GM12878 (cell line): ENCODE results near the gene CCDC134. TPM values are rescaled to one million over a fixed set of nuclear protein-coding genes. Genes with fewer than 3 reads are reported as not detected.
A peak's percentile ranks its signal among the peaks of the same experiment; 100 is the strongest.

Source experiments
- ATAC-seq: fragments of 200-7000 bp; cut with Tn5 transposase; 3 replicates; pipeline ENCODE4 v1.9.1; 2020; ENCODE audit warnings: mild to moderate bottlenecking, moderate library complexity
- BruUV-seq: library from RNA; stranded (reverse); fragments of 400-500 nt; replicated peaks from 2 replicates; lab custom pipeline; 2021; lab: Mats Ljungman, UMichigan
- CTCF ChIA-PET: fragments of 300-600 bp; sonication (Branson Sonifier 250); formaldehyde crosslinking; extraction: SDS; loops from one replicate; lab custom pipeline; 2021; ENCODE audit warnings: inconsistent platforms; lab: Yijun Ruan, JAX
- POLR2A ChIA-PET: fragments of 350-600 bp; formaldehyde crosslinking; extraction: SDS; loops from one replicate; lab custom pipeline; 2021; ENCODE audit warnings: inconsistent platforms; lab: Charles Lee
- RAD21 ChIA-PET: fragments of 300-600 bp; sonication (Branson Sonifier 250); formaldehyde crosslinking; loops from one replicate; lab custom pipeline; 2023; ENCODE audit warnings: antibody characterized with exemption; ENCODE audit not compliant: unreplicated experiment; lab: Charles Lee
- SMC1A ChIA-PET: fragments of 300-600 bp; sonication (Branson Sonifier 250); formaldehyde crosslinking; loops from one replicate; lab custom pipeline; 2023; ENCODE audit not compliant: unreplicated experiment, uncharacterized antibody; lab: Charles Lee
- DNase-seq: peaks from one replicate; pipeline ENCODE4 v3.0.0-alpha.2; 2011; ENCODE audit warnings: low read depth, low spot score
- FAIRE-seq: peaks from 3 replicates; lab custom pipeline; 2011; peaks lifted over from hg19 to GRCh38; lab: Jason Lieb, UNC
- H2AFZ ChIP-seq: 2 replicates; pipeline ENCODE4 v1.6.0; 2011; ENCODE audit warnings: low read depth, low read length, control low read depth; ENCODE audit not compliant: control insufficient read depth
- H3K27ac ChIP-seq: 2 replicates; pipeline ENCODE4 v1.5.1; 2011; ENCODE audit warnings: control low read depth; ENCODE audit not compliant: control insufficient read depth, insufficient read depth
- H3K27me3 ChIP-seq, 2 experiments: replicated peaks in 1 of 2; 2 replicates each; pipeline versions ENCODE4 v1.6.0 to v1.6.1; 2011; ENCODE audit warnings: low read length in 1 of 2; ENCODE audit not compliant: control insufficient read depth in 2 of 2, insufficient read depth in 2 of 2
- H3K36me3 ChIP-seq, 2 experiments: 2 replicates each; pipeline ENCODE4 v1.5.1; 2011; ENCODE audit warnings: low read length in 1 of 2; ENCODE audit not compliant: control insufficient read depth in 2 of 2, insufficient read depth in 2 of 2
- H3K4me1 ChIP-seq: 2 replicates; pipeline ENCODE4 v1.6.1; 2011; ENCODE audit warnings: mild to moderate bottlenecking, low read length, moderate library complexity, mixed read lengths; ENCODE audit not compliant: control insufficient read depth, insufficient read depth
- H3K4me2 ChIP-seq: 2 replicates; pipeline ENCODE4 v1.6.0; 2011; ENCODE audit warnings: control low read depth; ENCODE audit not compliant: control insufficient read depth, insufficient read depth
- H3K4me3 ChIP-seq: fragments of 200-600 bp; sonication (generic); 2 replicates; pipeline ENCODE4 v1.5.1; 2016
- H3K79me2 ChIP-seq: 2 replicates; pipeline ENCODE4 v1.6.0; 2011; ENCODE audit warnings: low read length; ENCODE audit not compliant: control insufficient read depth, insufficient read depth
- H3K9ac ChIP-seq: 2 replicates; pipeline ENCODE4 v1.8.0; 2011; ENCODE audit warnings: low read length, control low read depth, mixed read lengths; ENCODE audit not compliant: control insufficient read depth, insufficient read depth
- H3K9me3 ChIP-seq: replicated peaks from 3 replicates; pipeline ENCODE4 v1.5.1; 2011; ENCODE audit warnings: mild to moderate bottlenecking, low read length; ENCODE audit not compliant: control insufficient read depth, insufficient read depth
- H4K20me1 ChIP-seq: 2 replicates; pipeline ENCODE4 v1.6.0; 2011; ENCODE audit not compliant: control insufficient read depth, insufficient read depth
- ATF7 ChIP-seq: fragments of 450-650 bp; IDR thresholded peaks from 2 replicates; pipeline ENCODE4 v1.6.1; 2016; ENCODE audit warnings: low read depth, mild to moderate bottlenecking
- BACH1 ChIP-seq: fragments of 450-650 bp; IDR thresholded peaks from 2 replicates; pipeline ENCODE4 v1.6.1; 2017; ENCODE audit warnings: mild to moderate bottlenecking, borderline replicate concordance
- EP300 ChIP-seq, 2 experiments: fragments of 150-350 bp in 1 of 2; IDR thresholded peaks; 2 replicates each; pipeline ENCODE4 v1.6.1; 2011 to 2012; ENCODE audit warnings: low read depth in 2 of 2, low read length in 2 of 2, borderline replicate concordance in 1 of 2, improper control_type of control experiment in 1 of 2, inconsistent platforms in 1 of 2; ENCODE audit not compliant: control insufficient read depth in 1 of 2
- FOXM1 ChIP-seq: IDR thresholded peaks from 2 replicates; pipeline ENCODE4 v1.6.1; 2012; ENCODE audit warnings: low read depth, mild to moderate bottlenecking, inconsistent platforms, low read length, moderate library complexity
- GATAD2B ChIP-seq: fragments of 450-650 bp; conservative IDR thresholded peaks from 2 replicates; pipeline ENCODE4 v1.6.1; 2017; ENCODE audit warnings: low read depth, mild to moderate bottlenecking, moderate library complexity
- HCFC1 ChIP-seq: fragments of 150-350 bp; IDR thresholded peaks from 2 replicates; pipeline ENCODE4 v1.6.1; 2014; ENCODE audit warnings: low read length
- IKZF2 ChIP-seq, 2 experiments: fragments of 450-650 bp; IDR thresholded peaks; 2 replicates each; pipeline ENCODE4 v1.6.1; 2017; ENCODE audit warnings: mild to moderate bottlenecking in 2 of 2, moderate library complexity in 2 of 2
- KDM1A ChIP-seq: fragments of 200-600 bp; sonication (generic); IDR thresholded peaks from 2 replicates; pipeline ENCODE4 v1.6.1; 2016; ENCODE audit warnings: borderline replicate concordance
- LARP7 ChIP-seq: fragments of 450-650 bp; IDR thresholded peaks from 2 replicates; pipeline ENCODE4 v1.6.1; 2017; ENCODE audit warnings: mild to moderate bottlenecking
- MTA3 ChIP-seq: IDR thresholded peaks from 2 replicates; pipeline ENCODE4 v1.6.1; 2012; ENCODE audit warnings: low read length, inconsistent platforms, borderline replicate concordance
- NFIC ChIP-seq: IDR thresholded peaks from 2 replicates; pipeline ENCODE4 v1.6.1; 2012; ENCODE audit warnings: low read depth, mild to moderate bottlenecking, inconsistent platforms, low read length, moderate library complexity
- NR2F1 ChIP-seq: fragments of 450-650 bp; conservative IDR thresholded peaks from 2 replicates; pipeline ENCODE4 v1.6.1; 2017; ENCODE audit warnings: mild to moderate bottlenecking
- NRF1 ChIP-seq: conservative IDR thresholded peaks from 2 replicates; pipeline ENCODE4 v1.6.1; 2011; ENCODE audit warnings: mild to moderate bottlenecking, low read depth, low read length, improper control_type of control experiment
- POU2F2 ChIP-seq: IDR thresholded peaks from 3 replicates; pipeline ENCODE4 v1.6.1; 2011; ENCODE audit warnings: low read depth, mild to moderate bottlenecking, low read length, borderline replicate concordance
- RAD51 ChIP-seq: fragments of 450-650 bp; IDR thresholded peaks from 2 replicates; pipeline ENCODE4 v1.6.1; 2016; ENCODE audit warnings: moderate library complexity, mild to moderate bottlenecking, inconsistent platforms
- RELA ChIP-seq: fragments of 450-650 bp; IDR thresholded peaks from 2 replicates; pipeline ENCODE4 v1.8.0; 2014; ENCODE audit warnings: borderline replicate concordance; ENCODE audit not compliant: partially characterized antibody
- RFX5 ChIP-seq: IDR thresholded peaks from 2 replicates; pipeline ENCODE4 v1.6.1; 2011; ENCODE audit warnings: low read depth, low read length, improper control_type of control experiment
- SREBF2 ChIP-seq: IDR thresholded peaks from 2 replicates; pipeline ENCODE4 v1.6.1; 2012; ENCODE audit warnings: mild to moderate bottlenecking, low read length
- TCF12 ChIP-seq: IDR thresholded peaks from 2 replicates; pipeline ENCODE4 v1.6.1; 2011; ENCODE audit warnings: low read depth, mild to moderate bottlenecking, low read length
- WGBS: methylation state at CpG from one replicate; pipeline ENCODE4 v1.1.6; 2016; ENCODE audit warnings: low lambda C conversion rate; ENCODE audit not compliant: insufficient replicate concordance, insufficient coverage; ENCODE audit errors: missing lambda C conversion rate; 5-methylcytosine and 5-hydroxymethylcytosine counted together
- in situ Hi-C: fragments of 300-500 bp; cut with MboI; formaldehyde crosslinking; loops from 9 replicates; pipeline ENCODE4 v1.14.3; 2018; ENCODE audit warnings: mixed read lengths
- intact Hi-C: fragments of 100-400 bp; cut with micrococcal nuclease; formaldehyde crosslinking; loops from one replicate; pipeline ENCODE4 v1.14.2; 2022; ENCODE audit not compliant: unreplicated experiment
- polyA plus RNA-seq, 11 experiments: library from polyadenylated mRNA; depleted of rRNA in 4 of 11; unstranded in 6 of 11; stranded (reverse) in 5 of 11; fragments of >200 nt; fragmentation: Nextera tagmentation in 4 of 11; fragmentation: Illumina TruSeq in 1 of 11; extraction: Ambion mirVana in 4 of 11; extraction: Trizol in 1 of 11; gene quantifications; 1 replicate in 1 of 11; 2 replicates in 10 of 11; pipeline versions ENCODE4 v1.2.1 to v1.2.3, GENCODE V29; 2011 to 2016; ENCODE audit warnings: inconsistent platforms in 2 of 11, missing spikeins in 2 of 11, low read depth in 1 of 11
- total RNA-seq, 4 experiments: library from RNA; depleted of rRNA in 3 of 4; stranded (reverse); fragments of >200 nt in 3 of 4; fragmentation: Illumina TruSeq in 1 of 4; extraction: Trizol in 1 of 4; gene quantifications; 2 replicates each; pipeline versions ENCODE4 v1.2.1 to v1.2.3, GENCODE V29; 2013 to 2021
- TF ChIP-seq, protein P1 (sequence below): IDR thresholded peaks from 2 replicates; pipeline ENCODE4 v1.6.1; 2012; ENCODE audit warnings: mild to moderate bottlenecking, low read depth, low read length

CCDC134 gene
- total and polyA plus RNA-seq, 10 of the 15 experiments (the other 5 are each of a cell fraction or from before 2014, with no cell fraction given): 0.35 to 19.3 (median 11.8) TPM

DNA sequence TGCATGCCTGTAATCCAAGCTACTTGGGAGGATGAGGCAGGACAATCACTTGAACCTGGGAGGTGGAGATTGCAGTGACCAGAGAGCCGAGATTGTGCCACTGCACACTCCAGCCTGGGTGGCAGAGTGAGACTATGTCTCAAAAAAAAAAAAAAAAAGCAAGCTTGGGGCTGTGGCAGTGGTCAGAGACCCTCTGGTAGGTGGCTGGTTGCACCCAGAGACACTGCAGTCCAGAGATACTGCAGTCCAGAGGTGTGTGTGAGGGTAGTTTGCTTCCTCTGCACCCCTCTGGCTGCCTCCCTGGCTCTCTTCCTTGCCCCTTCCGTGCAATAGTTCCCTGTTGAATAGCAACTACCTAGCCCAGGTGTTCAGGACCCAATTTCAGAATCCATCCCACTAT, 1.7 kb upstream of the CCDC134 start (continued):
- no peak for TF ChIP-seq TCF12
- TF ChIP-seq ATF7: no peak
- no peak for TF ChIP-seq EP300 (IDR thresholded peaks at IDR 0.05; ENCODE audit: borderline replicate concordance in 1 of 2, control insufficient read depth in 1 of 2, low read depth in 2 of 2, low read length in 2 of 2)
- TF ChIP-seq BACH1: no peak
- no peak for TF ChIP-seq RAD51

DNA sequence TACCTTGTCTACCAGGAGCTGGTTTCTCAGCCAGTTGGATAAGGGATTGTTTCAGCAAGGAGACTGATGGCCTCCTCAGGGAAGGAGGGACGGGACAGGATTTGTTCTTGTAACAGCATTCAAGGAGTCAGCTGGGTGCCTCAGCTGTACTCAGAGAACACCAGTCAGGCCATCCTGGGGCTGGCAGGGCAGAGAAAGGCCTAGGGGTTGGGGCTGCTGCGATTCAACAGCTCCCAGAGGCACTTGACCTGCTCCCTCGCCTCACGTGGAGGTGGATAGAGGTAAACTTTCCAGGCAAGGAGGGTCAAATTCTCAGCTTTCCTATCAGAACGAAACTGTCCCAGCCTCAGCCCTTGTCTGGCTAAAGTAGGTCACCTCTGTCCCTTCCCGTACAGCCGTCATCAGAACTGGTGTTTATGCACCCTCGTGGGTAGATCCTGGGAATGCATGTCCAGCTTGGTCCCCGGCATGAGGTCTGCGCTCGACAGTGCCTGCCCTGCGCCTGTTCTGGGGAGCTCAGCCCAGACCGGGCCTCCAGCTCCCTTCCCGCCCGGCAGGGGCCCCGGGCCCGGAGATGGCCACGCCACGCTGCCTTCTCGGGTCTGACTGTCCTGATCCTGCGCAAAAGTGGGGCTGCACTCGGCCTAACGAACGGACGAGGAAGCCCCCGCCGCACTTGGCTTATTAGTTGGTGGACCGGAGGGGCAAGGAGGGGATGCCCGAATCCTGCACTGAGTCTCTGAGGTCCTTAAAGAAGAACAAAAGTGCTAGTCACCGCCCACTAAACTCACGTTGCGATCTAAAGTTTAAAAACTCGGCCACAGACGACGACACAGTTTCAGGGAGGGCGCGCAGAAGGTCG, 762 bp upstream of the CCDC134 start:
- peak overlapping the region; percentile 90 for H3K4me2 ChIP-seq
- intact Hi-C loops: loop anchor here (5.0 kb wide), 1 partner anchor 102 kb away; the partner anchor contains the start of gene MEI1
- H3K4me1 ChIP-seq: peaks cover 15% of the 10 kb centered on the region
- FAIRE-seq (no peak), ATAC-seq (peak; percentile 39), DNase-seq (no peak)
- no peaks in the 10 kb centered on the region; a peak in 1 of 4 replicates for H3K36me3 ChIP-seq
- peak overlapping the region; percentile 82 for H3K27ac ChIP-seq
- TSS peak; percentile 93 for BruUV-seq
- H3K9ac ChIP-seq: peak overlapping the region; percentile 94
- H3K9me3 ChIP-seq: no peaks in the 10 kb centered on the region
- H2AFZ ChIP-seq: peak overlapping the region; percentile 73
- SMC1A ChIA-PET: interaction anchor here (0.9 to 4.6 kb wide), 21 partner anchors 8 to 144 kb away, joined by 3 to 57 read pairs (median 6); partner anchors contain the start of genes MEI1 and SREBF2
- H3K27me3 ChIP-seq: no peaks in the 10 kb centered on the region
- in situ Hi-C loops: no loop called here
- peak overlapping the region; percentile 83 for H3K4me3 ChIP-seq
- POLR2A ChIA-PET: interaction anchor here (0.6 to 5.3 kb wide), 42 partner anchors 8 to 494 kb away, joined by 3 to 172 read pairs (median 5); partner anchors contain the start of genes CENPM, MEI1, PMM1 and SHISA8
- RAD21 ChIA-PET: interaction anchor here (0.9 to 5.6 kb wide), 15 partner anchors 15 to 140 kb away, joined by 3 to 56 read pairs (median 6); partner anchors contain the start of genes MEI1, SREBF2 and TNFRSF13C
- CTCF ChIA-PET: interaction anchor here (0.6 to 4.0 kb wide), 22 partner anchors 9 to 144 kb away, joined by 3 to 63 read pairs (median 4); partner anchors contain the start of genes MEI1 and SNU13
- 5% methylated on average over 38 of the region's 38 CpGs for WGBS
- peaks cover 38% of the 10 kb centered on the region for H3K79me2 ChIP-seq
- H4K20me1 ChIP-seq: no peaks in the 10 kb centered on the region
- TF ChIP-seq LARP7 (0 out of 2 replicates have a peak, but pooled peaks have one; percentile 14), FOXM1 (no peak), RFX5 (no peak), POU2F2 (no peak), IKZF2 (IDR thresholded peaks at IDR 0.05) (no peak), MTA3 (0 out of 2 replicates have a peak, but pooled peaks have one; percentile 25), KDM1A (no peak), NR2F1 (no peak), NRF1 (no peak), SREBF2 (no peak), BACH1 (no peak), NFIC (0 out of 2 replicates have a peak, but pooled peaks have one; percentile 20), RELA (no peak), GATAD2B (peak; percentile 3; the same call in 1 of the 2 replicates), HCFC1 (no peak)
- TF ChIP-seq, protein P1, sequence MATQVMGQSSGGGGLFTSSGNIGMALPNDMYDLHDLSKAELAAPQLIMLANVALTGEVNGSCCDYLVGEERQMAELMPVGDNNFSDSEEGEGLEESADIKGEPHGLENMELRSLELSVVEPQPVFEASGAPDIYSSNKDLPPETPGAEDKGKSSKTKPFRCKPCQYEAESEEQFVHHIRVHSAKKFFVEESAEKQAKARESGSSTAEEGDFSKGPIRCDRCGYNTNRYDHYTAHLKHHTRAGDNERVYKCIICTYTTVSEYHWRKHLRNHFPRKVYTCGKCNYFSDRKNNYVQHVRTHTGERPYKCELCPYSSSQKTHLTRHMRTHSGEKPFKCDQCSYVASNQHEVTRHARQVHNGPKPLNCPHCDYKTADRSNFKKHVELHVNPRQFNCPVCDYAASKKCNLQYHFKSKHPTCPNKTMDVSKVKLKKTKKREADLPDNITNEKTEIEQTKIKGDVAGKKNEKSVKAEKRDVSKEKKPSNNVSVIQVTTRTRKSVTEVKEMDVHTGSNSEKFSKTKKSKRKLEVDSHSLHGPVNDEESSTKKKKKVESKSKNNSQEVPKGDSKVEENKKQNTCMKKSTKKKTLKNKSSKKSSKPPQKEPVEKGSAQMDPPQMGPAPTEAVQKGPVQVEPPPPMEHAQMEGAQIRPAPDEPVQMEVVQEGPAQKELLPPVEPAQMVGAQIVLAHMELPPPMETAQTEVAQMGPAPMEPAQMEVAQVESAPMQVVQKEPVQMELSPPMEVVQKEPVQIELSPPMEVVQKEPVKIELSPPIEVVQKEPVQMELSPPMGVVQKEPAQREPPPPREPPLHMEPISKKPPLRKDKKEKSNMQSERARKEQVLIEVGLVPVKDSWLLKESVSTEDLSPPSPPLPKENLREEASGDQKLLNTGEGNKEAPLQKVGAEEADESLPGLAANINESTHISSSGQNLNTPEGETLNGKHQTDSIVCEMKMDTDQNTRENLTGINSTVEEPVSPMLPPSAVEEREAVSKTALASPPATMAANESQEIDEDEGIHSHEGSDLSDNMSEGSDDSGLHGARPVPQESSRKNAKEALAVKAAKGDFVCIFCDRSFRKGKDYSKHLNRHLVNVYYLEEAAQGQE: no peak
